ENCODE data around the gene RYR2.

- no peak for TF ChIP-seq POLR2A (IDR thresholded peaks at IDR 0.05; ENCODE audit: low read length)
- no peak for TF ChIP-seq CHD2 (IDR thresholded peaks at IDR 0.05; ENCODE audit: low read length, partially characterized antibody)
- no peak for TF ChIP-seq KDM1A (IDR thresholded peaks at IDR 0.05; ENCODE audit: low read depth)
- no peak for TF ChIP-seq CTCF (IDR thresholded peaks at IDR 0.05)
- no peak for TF ChIP-seq ZNF302 (CRISPR knock-in tag; IDR thresholded peaks at IDR 0.05)
- no peak for TF ChIP-seq SMC3 (IDR thresholded peaks at IDR 0.05)
These were observed 70.7 kb downstream of the RYR2 start for GRCh38 chr1:237112663-237113062.

Measured in A549 (cell line).